GM18951 (cell line): ENCODE measurements around the gene TOE1.

Experiments used
- POLR2A ChIP-seq: IDR thresholded peaks from 4 replicates; pipeline ENCODE4 v1.6.1; 2011; ENCODE audit warnings: mild to moderate bottlenecking; ENCODE audit not compliant: insufficient read length, insufficient read depth; ENCODE audit errors: extremely low read depth
- in situ Hi-C: fragments of 300-500 bp; cut with MboI; formaldehyde crosslinking; loops from one replicate; pipeline ENCODE4 v1.12.0; 2022; ENCODE audit warnings: low sequenced_read_pairs, mixed read lengths, inconsistent platforms; ENCODE audit not compliant: unreplicated experiment

TOE1 gene

DNA sequence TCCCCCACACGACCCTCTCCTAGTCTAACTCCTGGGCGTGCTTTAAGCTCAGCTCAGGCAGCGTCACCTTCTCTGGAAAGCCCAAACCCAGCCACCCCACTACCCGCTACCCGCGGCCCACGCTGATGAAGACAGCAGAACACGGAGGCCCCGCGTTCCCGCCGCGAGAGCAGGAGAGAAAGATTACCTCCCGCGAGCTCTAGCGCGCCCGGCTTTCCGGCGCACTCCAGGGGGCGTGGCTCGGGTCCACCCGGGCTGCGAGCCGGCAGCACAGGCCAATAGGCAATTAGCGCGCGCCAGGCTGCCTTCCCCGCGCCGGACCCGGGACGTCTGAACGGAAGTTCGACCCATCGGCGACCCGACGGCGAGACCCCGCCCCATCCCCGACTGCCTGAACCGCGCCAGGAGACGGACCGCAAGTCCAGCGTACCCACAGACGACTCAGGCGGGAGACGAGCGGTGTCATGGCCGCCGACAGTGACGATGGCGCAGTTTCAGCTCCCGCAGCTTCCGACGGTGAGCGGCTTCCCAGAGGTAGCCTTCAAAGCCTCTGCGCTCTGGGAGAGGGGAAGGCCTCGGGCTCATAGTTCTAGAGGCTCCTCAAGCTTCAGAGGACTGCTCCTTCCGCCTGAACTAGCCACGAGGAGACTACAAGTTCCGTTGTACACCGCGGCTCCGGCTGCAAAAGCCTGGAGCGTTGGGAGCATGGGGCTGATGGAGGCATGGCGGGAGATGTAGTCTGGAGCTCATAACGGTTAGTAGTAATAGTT lies at the start of gene TOE1, which contains the start of gene MUTYH:
Gene TOE1, plus strand, starts transcription at position 382 of the 770 bp plus-strand sequence. Its CDS starts 83 bp downstream, at position 465.
Gene MUTYH, minus strand, starts transcription at position 652 of the 770 bp plus-strand sequence. CDS start 5,935 bp downstream, outside the sequence.
- in situ Hi-C loops = no loop called here

GRCh38 chr1:45291002-45291401 lies 49.0 kb upstream of the TOE1 start:
- in situ Hi-C loops = loop anchor here (25.0 kb wide), 1 partner anchor 429 kb away; no protein-coding TSS in a partner anchor

More for the DNA sequence above, at the start of gene TOE1, which contains the start of gene MUTYH:
- TF ChIP-seq POLR2A = peak; percentile 87

- TF ChIP-seq POLR2A = no peak
- in situ Hi-C loops = loop anchor here (25.0 kb wide), 1 partner anchor 429 kb away; no protein-coding TSS in a partner anchor
Measured at GRCh38 chr1:45291716-45292115, 48.3 kb upstream of the TOE1 start.

DNA sequence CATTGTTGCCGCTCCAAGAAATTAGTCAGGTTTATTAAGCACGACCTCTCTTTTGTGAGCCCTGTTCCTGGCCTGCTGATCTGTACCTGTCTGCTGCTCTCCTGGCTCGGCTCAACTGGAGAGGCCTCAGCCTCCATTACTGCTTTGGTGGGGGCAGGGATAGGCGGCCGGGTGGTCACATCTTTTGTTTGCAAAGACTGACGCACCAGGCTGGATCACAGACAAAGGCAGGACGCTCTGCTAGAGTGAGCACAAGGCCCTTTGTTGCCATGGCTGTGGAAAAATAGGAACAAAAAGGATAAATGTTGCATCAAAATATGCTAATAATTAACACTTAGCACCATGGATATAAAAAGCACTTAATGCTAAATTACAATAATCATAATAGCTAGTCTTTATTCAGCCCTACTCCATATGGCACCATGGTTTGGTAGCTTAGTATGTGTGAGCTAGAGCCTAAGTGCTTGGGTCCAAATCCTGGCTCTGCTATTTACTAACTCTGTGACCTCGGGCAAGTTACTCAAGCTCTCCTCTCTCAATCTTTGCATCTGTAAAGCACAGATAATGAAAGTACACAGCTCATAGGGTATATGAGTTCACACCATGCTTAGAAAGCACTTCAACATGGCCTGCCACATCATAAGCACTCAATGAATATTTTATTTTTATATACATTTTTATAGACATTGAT lies 42.2 kb upstream of the TOE1 start:
- in situ Hi-C loops = loop anchor here (25.0 kb wide), 1 partner anchor 436 kb away; no protein-coding TSS in a partner anchor
- TF ChIP-seq POLR2A = no peak

GRCh38 chr1:45299296-45299695 lies 40.7 kb upstream of the TOE1 start:
- no peak for TF ChIP-seq POLR2A
- in situ Hi-C loops = loop anchor here (25.0 kb wide), 1 partner anchor 437 kb away; no protein-coding TSS in a partner anchor

DNA sequence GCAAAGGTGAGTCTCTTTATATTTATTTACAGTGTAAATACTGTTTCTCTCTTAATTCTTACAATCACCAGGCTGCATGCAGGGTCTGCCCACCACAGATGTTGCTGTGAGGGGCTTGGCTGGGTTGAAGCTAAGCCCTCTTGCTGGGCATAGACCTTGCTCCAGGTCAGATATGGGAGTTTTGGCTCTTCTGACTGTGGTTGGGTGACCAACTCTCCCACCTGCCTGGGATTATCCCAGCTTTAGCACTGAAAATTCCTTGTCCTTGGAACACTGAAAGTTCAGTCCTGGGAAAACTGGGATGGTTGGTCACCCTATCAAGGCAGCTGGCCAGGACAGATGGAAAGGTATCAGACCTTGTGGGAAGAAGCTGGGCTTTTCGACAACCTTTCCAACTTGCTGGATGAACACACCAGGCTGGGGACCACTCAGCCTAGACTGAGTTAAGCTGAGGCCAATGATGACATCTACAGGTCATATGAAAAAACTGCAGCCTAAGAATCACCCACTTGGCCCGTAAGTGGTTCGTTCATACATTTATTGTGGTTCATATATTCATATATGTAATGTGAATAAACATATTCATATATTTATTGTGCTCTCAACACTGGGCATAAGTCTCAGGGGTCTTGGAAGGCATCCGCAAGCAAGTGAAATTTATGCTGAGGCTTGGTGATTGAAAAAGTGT lies 39.8 kb upstream of the TOE1 start:
- TF ChIP-seq POLR2A = no peak
- in situ Hi-C loops = loop anchor here (5.0 to 25.0 kb wide), 2 partner anchors 288 to 438 kb away; partner anchors contain the start of genes HECTD3 and UROD

DNA sequence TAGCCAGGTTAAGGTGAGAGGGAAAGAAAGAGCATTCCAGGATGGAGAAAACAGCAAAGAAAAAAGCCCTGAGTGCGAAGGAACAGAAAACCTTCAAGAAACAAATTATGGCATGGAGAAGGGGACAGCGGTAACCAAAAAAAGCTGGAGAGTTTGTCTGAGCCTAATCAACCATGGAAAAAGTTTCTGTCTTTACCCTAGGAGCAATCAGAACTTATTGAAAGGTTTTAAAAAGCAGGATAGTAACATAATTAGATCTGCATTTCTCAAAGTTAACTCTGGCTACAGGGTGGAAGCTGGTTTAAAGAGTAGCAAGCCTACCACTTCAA lies 39.3 kb upstream of the TOE1 start:
- in situ Hi-C loops = loop anchor here (5.0 kb wide), 1 partner anchor 288 kb away; the partner anchor contains the start of genes HECTD3 and UROD
- no peak for TF ChIP-seq POLR2A

DNA sequence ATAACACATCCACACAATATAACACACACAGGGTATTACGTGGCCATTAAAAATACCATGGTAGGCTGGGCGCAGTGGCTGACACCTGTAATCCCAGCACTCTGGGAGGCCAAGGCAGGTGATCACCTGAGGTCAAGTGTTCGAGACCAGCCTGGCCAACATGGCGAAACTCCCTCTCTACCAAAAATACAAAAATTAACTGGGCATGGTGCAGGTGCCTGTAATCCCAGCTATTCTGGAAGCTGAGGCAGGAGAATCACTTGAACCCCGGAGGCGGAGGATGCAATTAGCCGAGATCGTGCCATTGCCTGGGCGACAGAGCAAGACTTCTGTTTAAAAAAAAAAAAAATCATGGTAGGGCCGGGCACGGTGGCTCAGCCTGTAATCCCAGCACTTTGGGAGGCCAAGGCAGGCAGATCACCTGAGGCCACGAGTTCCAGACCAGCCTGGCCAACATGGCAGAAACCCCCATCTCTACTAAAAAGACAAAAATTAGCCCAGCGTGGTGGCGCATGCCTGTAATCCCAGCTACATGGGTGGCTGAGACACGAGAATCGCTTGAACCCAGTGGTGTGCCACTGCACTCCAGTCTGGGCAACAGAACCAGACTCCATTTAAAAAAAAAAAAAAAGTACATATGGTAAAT lies 37.3 kb upstream of the TOE1 start:
- TF ChIP-seq POLR2A = no peak
- in situ Hi-C loops = loop anchor here (5.0 kb wide), 1 partner anchor 290 kb away; the partner anchor contains the start of genes HECTD3 and UROD

DNA sequence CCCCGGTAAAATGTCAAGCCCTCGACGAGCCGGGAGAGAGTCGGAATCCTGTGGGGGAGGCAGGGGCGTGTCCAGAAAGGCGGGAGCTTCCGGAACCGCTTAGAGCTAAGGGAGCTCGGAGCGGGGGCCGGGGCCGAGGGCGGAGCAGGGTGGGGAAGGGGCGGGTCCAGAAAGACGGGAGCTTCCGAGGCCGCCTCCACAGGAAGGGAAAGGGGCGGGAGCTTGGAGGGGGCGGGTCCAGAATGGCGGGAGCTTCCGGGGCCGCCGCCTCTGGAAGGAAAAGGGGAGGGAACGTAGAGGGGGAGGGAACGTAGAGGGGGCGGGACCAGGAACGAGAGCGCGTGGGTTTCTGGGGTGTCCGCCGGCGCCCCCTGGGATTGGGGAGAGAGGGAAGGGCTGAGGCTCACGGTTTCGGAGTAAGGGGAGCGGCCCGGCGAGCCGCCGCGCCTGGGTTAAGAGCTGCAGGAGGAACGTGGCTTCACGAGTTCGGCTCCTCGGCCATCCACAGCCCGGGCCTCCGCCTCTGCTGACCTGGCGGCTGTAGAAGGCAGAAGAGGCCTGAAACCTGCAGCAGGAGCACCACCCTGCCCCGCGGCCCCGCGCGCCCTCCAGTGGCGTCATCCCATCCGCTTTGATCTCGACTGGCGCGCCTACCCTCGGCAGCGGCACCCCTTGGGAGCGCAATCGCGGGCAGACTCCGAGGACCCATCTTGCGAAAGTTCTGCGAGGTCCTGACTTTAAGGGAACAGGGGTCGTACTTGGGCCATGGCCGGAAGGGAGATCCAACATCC lies 36.3 kb upstream of the TOE1 start:
- in situ Hi-C loops = loop anchor here (5.0 kb wide), 1 partner anchor 291 kb away; the partner anchor contains the start of genes HECTD3 and UROD
- TF ChIP-seq POLR2A = peak; percentile 82

DNA sequence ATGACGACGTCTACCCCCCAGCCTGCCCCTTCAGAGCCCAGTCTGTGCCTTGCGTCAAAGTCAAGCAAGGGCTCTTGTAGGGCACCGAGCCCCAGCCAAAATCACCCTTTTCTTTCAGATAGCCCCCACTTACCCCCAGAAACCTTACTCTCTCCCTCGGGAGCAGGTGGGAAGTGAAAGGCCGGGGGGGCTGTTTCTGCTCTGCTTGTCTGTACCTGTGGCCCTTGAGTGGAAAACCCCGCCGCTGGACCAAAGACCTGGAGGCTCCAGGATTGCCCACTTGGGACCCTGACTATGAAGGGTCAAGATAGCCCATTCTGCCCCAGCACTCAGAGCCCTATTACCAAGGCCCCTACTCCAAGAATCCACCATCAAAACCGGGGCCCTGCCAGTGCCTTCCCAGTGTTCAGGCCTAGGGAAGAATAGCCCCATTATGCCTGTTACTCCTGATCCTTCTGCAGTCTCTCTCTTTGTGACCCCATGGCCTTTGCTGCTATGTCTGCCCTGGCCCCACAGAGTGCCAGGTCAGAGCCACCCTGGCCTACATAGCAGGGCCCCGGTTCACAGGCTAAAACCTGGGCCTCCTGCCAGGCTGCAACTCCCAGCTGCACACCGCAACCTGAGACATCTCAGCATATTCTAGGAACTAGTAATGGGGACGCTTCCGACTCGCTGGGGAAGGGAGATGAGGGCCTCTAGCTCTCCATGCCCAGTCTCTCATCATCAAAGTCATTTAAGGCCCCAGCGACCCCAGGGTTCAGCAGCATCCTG lies 35.5 kb upstream of the TOE1 start:
- in situ Hi-C loops = loop anchor here (5.0 kb wide), 1 partner anchor 292 kb away; the partner anchor contains the start of genes HECTD3 and UROD

GRCh38 chr1:45305231-45305630 lies 34.7 kb upstream of the TOE1 start:
- no peak for TF ChIP-seq POLR2A
- in situ Hi-C loops = no loop called here

More for the DNA sequence above, 35.5 kb upstream of the TOE1 start:
- no peak for TF ChIP-seq POLR2A
